Measurements from ENCODE around the gene KLRF2.

DNA sequence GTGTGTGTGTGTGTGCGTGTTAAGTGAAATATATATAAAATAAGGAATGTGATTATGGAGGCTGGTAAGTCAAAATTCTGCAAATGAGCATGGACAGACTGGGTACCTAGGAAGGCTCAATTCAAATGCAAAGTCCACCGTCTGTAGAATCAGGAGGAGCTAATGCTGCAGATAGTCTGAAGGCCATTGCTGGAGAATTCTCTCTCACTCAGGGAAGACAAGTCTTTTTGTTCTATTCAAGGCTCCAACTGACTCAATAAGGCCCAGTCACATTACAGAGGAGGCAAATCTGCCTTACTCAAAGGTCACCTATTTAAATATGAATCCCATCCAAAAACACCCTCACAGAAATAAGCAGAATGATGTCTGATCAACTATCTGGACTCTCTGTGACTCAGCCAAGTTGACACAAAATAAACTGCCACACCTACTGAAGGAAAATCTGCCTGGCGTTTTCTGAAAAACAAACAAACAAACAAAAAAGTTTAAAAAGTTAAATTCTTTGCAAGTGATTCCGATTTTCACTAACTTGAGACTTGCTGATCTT, 684 bp upstream of the KLRF2 start:
- TF ChIP-seq POLR2A (IDR thresholded peaks at IDR 0.05) (no peak), POLR2AphosphoS5 (IDR thresholded peaks at IDR 0.05; ENCODE audit: insufficient read depth in 1 of 2, low read depth in 1 of 2) (no peak)
- TF ChIP-seq, protein P1, sequence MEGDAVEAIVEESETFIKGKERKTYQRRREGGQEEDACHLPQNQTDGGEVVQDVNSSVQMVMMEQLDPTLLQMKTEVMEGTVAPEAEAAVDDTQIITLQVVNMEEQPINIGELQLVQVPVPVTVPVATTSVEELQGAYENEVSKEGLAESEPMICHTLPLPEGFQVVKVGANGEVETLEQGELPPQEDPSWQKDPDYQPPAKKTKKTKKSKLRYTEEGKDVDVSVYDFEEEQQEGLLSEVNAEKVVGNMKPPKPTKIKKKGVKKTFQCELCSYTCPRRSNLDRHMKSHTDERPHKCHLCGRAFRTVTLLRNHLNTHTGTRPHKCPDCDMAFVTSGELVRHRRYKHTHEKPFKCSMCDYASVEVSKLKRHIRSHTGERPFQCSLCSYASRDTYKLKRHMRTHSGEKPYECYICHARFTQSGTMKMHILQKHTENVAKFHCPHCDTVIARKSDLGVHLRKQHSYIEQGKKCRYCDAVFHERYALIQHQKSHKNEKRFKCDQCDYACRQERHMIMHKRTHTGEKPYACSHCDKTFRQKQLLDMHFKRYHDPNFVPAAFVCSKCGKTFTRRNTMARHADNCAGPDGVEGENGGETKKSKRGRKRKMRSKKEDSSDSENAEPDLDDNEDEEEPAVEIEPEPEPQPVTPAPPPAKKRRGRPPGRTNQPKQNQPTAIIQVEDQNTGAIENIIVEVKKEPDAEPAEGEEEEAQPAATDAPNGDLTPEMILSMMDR (IDR thresholded peaks at IDR 0.05), result no peak

All from vagina (tissue), 2 donors.